IMR-90 (cell line): Measurements from ENCODE around the gene TBC1D3B. TPM values are rescaled to one million over a fixed set of nuclear protein-coding genes. Genes with fewer than 3 reads are reported as not detected.

ENCODE experiments used
- ATAC-seq: fragments of 200-7000 bp; cut with Tn5 transposase; 2 replicates; pipeline ENCODE4 v1.9.1; 2020; ENCODE audit warnings: low read depth, mild to moderate bottlenecking, moderate library complexity
- BruUV-seq: library from RNA; stranded (reverse); fragments of 400-500 nt; replicated peaks from 2 replicates; lab custom pipeline; 2021; lab: Mats Ljungman, UMichigan
- CTCF ChIA-PET: fragments of 300-600 bp; formaldehyde crosslinking; extraction: SDS; loops from one replicate; lab custom pipeline; 2021; ENCODE audit warnings: antibody characterized with exemption; lab: Yijun Ruan, JAX
- POLR2A ChIA-PET: fragments of 300-600 bp; sonication (Branson Sonifier 250); formaldehyde crosslinking; loops from one replicate; lab custom pipeline; 2022; ENCODE audit warnings: antibody characterized with exemption; ENCODE audit not compliant: unreplicated experiment; lab: Charles Lee
- DNase-seq: peaks from one replicate; pipeline ENCODE4 v3.0.0; 2013
- H2AFZ ChIP-seq: replicated peaks from 2 replicates; pipeline ENCODE3; 2013; ENCODE audit warnings: low read length, mild to moderate bottlenecking; ENCODE audit not compliant: poor library complexity
- H2AK5ac ChIP-seq: 2 replicates; pipeline ENCODE4 v1.6.1; 2013; ENCODE audit warnings: low read depth, low read length, inconsistent platforms
- H2AK9ac ChIP-seq: replicated peaks from 2 replicates; pipeline ENCODE3; 2013; ENCODE audit warnings: mild to moderate bottlenecking, low read depth, low read length, moderate library complexity; ENCODE audit not compliant: poor library complexity
- H2BK120ac ChIP-seq: 2 replicates; pipeline ENCODE4 v1.6.1; 2013; ENCODE audit warnings: low read depth, low read length, inconsistent platforms
- H2BK15ac ChIP-seq: 3 replicates; pipeline ENCODE4 v1.6.1; 2013; ENCODE audit warnings: low read depth, low read length, inconsistent platforms
- H2BK20ac ChIP-seq: 2 replicates; pipeline ENCODE4 v1.6.1; 2013; ENCODE audit warnings: low read depth, mild to moderate bottlenecking, inconsistent platforms, low read length, moderate library complexity
- H2BK5ac ChIP-seq: 2 replicates; pipeline ENCODE4 v1.6.1; 2013; ENCODE audit warnings: mild to moderate bottlenecking, low read depth, low read length, inconsistent platforms; ENCODE audit not compliant: poor library complexity, severe bottlenecking
- H3K14ac ChIP-seq: replicated peaks from 2 replicates; pipeline ENCODE4 v1.6.1; 2013; ENCODE audit warnings: low read depth, low read length, inconsistent platforms
- H3K18ac ChIP-seq: 2 replicates; pipeline ENCODE4 v1.6.1; 2013; ENCODE audit warnings: low read depth, low read length, control low read depth
- H3K23ac ChIP-seq: 2 replicates; pipeline ENCODE4 v1.6.1; 2013; ENCODE audit warnings: low read depth, low read length, inconsistent platforms
- H3K27ac ChIP-seq: 2 replicates; pipeline ENCODE4 v1.5.1; 2013; ENCODE audit warnings: mild to moderate bottlenecking, control low read depth, low read length; ENCODE audit not compliant: insufficient read depth
- H3K27me3 ChIP-seq: 2 replicates; pipeline ENCODE4 v1.6.1; 2013; ENCODE audit warnings: low read length; ENCODE audit not compliant: control insufficient read depth, insufficient read depth
- H3K36me3 ChIP-seq: 2 replicates; pipeline ENCODE4 v1.6.1; 2013; ENCODE audit warnings: low read length, mixed read lengths; ENCODE audit not compliant: control insufficient read depth, insufficient read depth
- H3K4ac ChIP-seq: 2 replicates; pipeline ENCODE4 v1.6.1; 2013; ENCODE audit warnings: low read depth, low read length, inconsistent platforms
- H3K4me1 ChIP-seq: 2 replicates; pipeline ENCODE4 v1.6.1; 2013; ENCODE audit warnings: low read length, mixed read lengths; ENCODE audit not compliant: control insufficient read depth, insufficient read depth
- H3K4me2 ChIP-seq: 2 replicates; pipeline ENCODE4 v1.6.1; 2013; ENCODE audit warnings: low read depth, mild to moderate bottlenecking, control low read depth, low read length, moderate library complexity
- H3K4me3 ChIP-seq: 2 replicates; pipeline ENCODE4 v1.5.1; 2013; ENCODE audit warnings: low read depth, mild to moderate bottlenecking, control low read depth, low read length, moderate library complexity; ENCODE audit not compliant: insufficient read depth
- H3K56ac ChIP-seq: 2 replicates; pipeline ENCODE4 v1.6.1; 2013; ENCODE audit warnings: low read length, inconsistent platforms; ENCODE audit not compliant: insufficient read depth; ENCODE audit errors: extremely low read depth
- H3K79me1 ChIP-seq, 2 experiments: 2 replicates each; pipeline ENCODE4 v1.6.1; 2013; ENCODE audit warnings: low read length in 2 of 2, inconsistent platforms in 1 of 2, low read depth in 1 of 2
- H3K9ac ChIP-seq: 2 replicates; pipeline ENCODE4 v1.6.1; 2013; ENCODE audit warnings: low read depth, low read length, control low read depth
- H3K9me1 ChIP-seq: 2 replicates; pipeline ENCODE4 v1.6.1; 2013; ENCODE audit warnings: low read length, inconsistent platforms; ENCODE audit not compliant: insufficient read depth
- H3K9me3 ChIP-seq: 2 replicates; pipeline ENCODE4 v1.6.1; 2013; ENCODE audit warnings: low read length; ENCODE audit not compliant: control insufficient read depth, insufficient read depth
- H4K20me1 ChIP-seq: 2 replicates; pipeline ENCODE4 v1.6.1; 2013; ENCODE audit warnings: low read length, inconsistent platforms; ENCODE audit not compliant: insufficient read depth
- H4K5ac ChIP-seq: 2 replicates; pipeline ENCODE4 v1.6.1; 2013; ENCODE audit warnings: mild to moderate bottlenecking, low read depth, low read length, control low read depth
- H4K8ac ChIP-seq, 2 experiments: 2 replicates each; pipeline ENCODE4 v1.6.1; 2013; ENCODE audit warnings: low read depth in 2 of 2, low read length in 2 of 2, control low read depth in 1 of 2, inconsistent platforms in 1 of 2
- H4K91ac ChIP-seq: 2 replicates; pipeline ENCODE4 v1.6.1; 2013; ENCODE audit warnings: low read depth, low read length, inconsistent platforms; ENCODE audit not compliant: insufficient read depth
- BHLHE40 ChIP-seq: fragments of 150-350 bp; IDR thresholded peaks from 2 replicates; pipeline ENCODE4 v1.6.1; 2016; ENCODE audit warnings: mild to moderate bottlenecking, low read depth, low read length
- CEBPB ChIP-seq: IDR thresholded peaks from 2 replicates; pipeline ENCODE4 v1.6.1; 2012; ENCODE audit warnings: low read depth, low read length, improper control_type of control experiment
- CHD1 ChIP-seq: IDR thresholded peaks from 2 replicates; pipeline ENCODE4 v1.6.1; 2012; ENCODE audit warnings: low read depth, low read length, improper control_type of control experiment
- CTCF ChIP-seq: conservative IDR thresholded peaks from 2 replicates; pipeline ENCODE4 v1.5.1; 2012; ENCODE audit warnings: mild to moderate bottlenecking, low read depth, low read length, improper control_type of control experiment
- ELK1 ChIP-seq: fragments of 150-350 bp; IDR thresholded peaks from 2 replicates; pipeline ENCODE4 v1.6.1; 2016; ENCODE audit warnings: low read depth, mild to moderate bottlenecking, low read length, moderate library complexity, borderline replicate concordance
- FOS ChIP-seq: fragments of 150-350 bp; IDR thresholded peaks from 2 replicates; pipeline ENCODE4 v1.6.1; 2016; ENCODE audit warnings: low read depth, low read length
- MAFK ChIP-seq: IDR thresholded peaks from 2 replicates; pipeline ENCODE4 v1.6.1; 2012; ENCODE audit warnings: low read depth, low read length, improper control_type of control experiment
- MAZ ChIP-seq: IDR thresholded peaks from 2 replicates; pipeline ENCODE4 v1.6.1; 2012; ENCODE audit warnings: low read depth, mild to moderate bottlenecking, low read length, improper control_type of control experiment, moderate library complexity, borderline replicate concordance
- MXI1 ChIP-seq: IDR thresholded peaks from 2 replicates; pipeline ENCODE4 v1.6.1; 2012; ENCODE audit warnings: low read depth, mild to moderate bottlenecking, low read length, moderate library complexity, borderline replicate concordance
- NFE2L2 ChIP-seq: fragments of 150-350 bp; IDR thresholded peaks from 2 replicates; pipeline ENCODE4 v1.6.1; 2016; ENCODE audit warnings: low read depth, mild to moderate bottlenecking, low read length
- POLR2A ChIP-seq: IDR thresholded peaks from 2 replicates; pipeline ENCODE4 v1.6.1; 2012; ENCODE audit warnings: mild to moderate bottlenecking, low read depth, low read length
- RAD21 ChIP-seq: IDR thresholded peaks from 2 replicates; pipeline ENCODE4 v1.6.1; 2012; ENCODE audit warnings: low read length, improper control_type of control experiment
- RCOR1 ChIP-seq: IDR thresholded peaks from 2 replicates; pipeline ENCODE4 v1.6.1; 2012; ENCODE audit warnings: mild to moderate bottlenecking, low read length, improper control_type of control experiment; ENCODE audit not compliant: insufficient replicate concordance
- RFX5 ChIP-seq: IDR thresholded peaks from 2 replicates; pipeline ENCODE4 v1.8.0; 2012; ENCODE audit warnings: low read depth, mild to moderate bottlenecking, low read length, moderate library complexity
- SMC3 ChIP-seq: fragments of 150-350 bp; IDR thresholded peaks from 2 replicates; pipeline ENCODE4 v1.6.1; 2016; ENCODE audit warnings: low read depth, mild to moderate bottlenecking, antibody characterized with exemption, low read length, moderate library complexity
- USF2 ChIP-seq: fragments of 150-350 bp; IDR thresholded peaks from 2 replicates; pipeline ENCODE4 v1.6.1; 2017; ENCODE audit warnings: mild to moderate bottlenecking, antibody characterized with exemption, low read length, low read depth
- WGBS, 2 experiments: methylation state at CpG; one replicate each; pipeline versions ENCODE4 v1.1.5 to v1.1.7; 2013; ENCODE audit warnings: missing lambda C conversion rate in 2 of 2; ENCODE audit not compliant: insufficient read length in 1 of 2; ENCODE audit errors: extremely low coverage in 2 of 2; 5-methylcytosine and 5-hydroxymethylcytosine counted together
- dilution Hi-C: fragments of 300-500 bp; cut with HindIII; formaldehyde crosslinking; loops from one replicate; pipeline ENCODE4 v1.14.3; 2018; ENCODE audit warnings: low sequenced_read_pairs; ENCODE audit not compliant: unreplicated experiment
- in situ Hi-C: fragments of 300-500 bp; cut with MboI; formaldehyde crosslinking; loops from 3 replicates; pipeline ENCODE4 v1.14.3; 2019; ENCODE audit warnings: low sequenced_read_pairs, inconsistent platforms, mixed read lengths
- intact Hi-C: fragments of 100-400 bp; cut with micrococcal nuclease; formaldehyde crosslinking; loops from 2 replicates; pipeline ENCODE4 v1.10.0; 2022
- polyA plus RNA-seq, 3 experiments: library from polyadenylated mRNA; depleted of rRNA; stranded (reverse); fragments of >200 nt; gene quantifications; 2 replicates each; pipeline ENCODE4 v1.2.3, GENCODE V29; 2012; ENCODE audit warnings: low replicate concordance in 1 of 3
- total RNA-seq: library from RNA; depleted of rRNA; stranded (reverse); fragments of >200 nt; gene quantifications from 2 replicates; pipeline ENCODE4 v1.2.3, GENCODE V29; 2012

The TBC1D3B gene
- total and polyA plus RNA-seq, 2 of the 4 experiments (the other 2 are of a cell fraction) = 0.94 TPM; not detected in 1

GRCh38 chr17:36142806-36143205 lies 33.6 kb downstream of the TBC1D3B start:
- Histone ChIP-seq H3K9me3 (no peaks in the 10 kb centered on the region), H3K9ac (no peak overlapping the region), H3K23ac (no peak overlapping the region), H3K27ac (no peak overlapping the region), H3K14ac (no peak overlapping the region), H2BK120ac (no peak overlapping the region), H3K4me2 (no peak overlapping the region), H2BK20ac (no peak overlapping the region), H2BK15ac (no peak overlapping the region), H3K4me1 (no peaks in the 10 kb centered on the region), H4K5ac (no peak overlapping the region), H2BK5ac (no peak overlapping the region), H2AK5ac (no peak overlapping the region), H4K91ac (no peak overlapping the region), H2AK9ac (no peak overlapping the region), H3K4me3 (no peak overlapping the region), H3K56ac (no peak overlapping the region), H3K4ac (no peak overlapping the region), H4K8ac (no peak overlapping the region), H2AFZ (no peak overlapping the region), H3K36me3 (no peaks in the 10 kb centered on the region), H3K18ac (no peak overlapping the region), H3K9me1 (no peaks in the 10 kb centered on the region), H4K20me1 (no peaks in the 10 kb centered on the region), H3K79me1 (no peaks in the 10 kb centered on the region), H3K27me3 (peaks cover 3% of the 10 kb centered on the region)
- CTCF ChIA-PET = no interaction called here
- in situ Hi-C loops = no loop called here
- WGBS, 2 experiments = 82% methylated on average over 6 of the region's 8 CpGs; no CpG with 5 or more reads in 1 of the 2 experiments
- TF ChIP-seq USF2 (no peak), ELK1 (no peak), CTCF (no peak), MAFK (no peak), RCOR1 (no peak), FOS (no peak), SMC3 (no peak), POLR2A (no peak), BHLHE40 (no peak), CEBPB (no peak), MXI1 (no peak), RFX5 (no peak), NFE2L2 (no peak), MAZ (no peak), RAD21 (no peak), CHD1 (no peak)
- ATAC-seq = no peak
- POLR2A ChIA-PET = no interaction called here
- BruUV-seq = no TSS peak
- DNase-seq = no peak
- dilution Hi-C loops = no loop called here
- intact Hi-C loops = loop anchor here (10.0 kb wide), 1 partner anchor 78 kb away; the partner anchor contains the start of gene CCL18
